ENCODE data around the gene NFE2L3.

Gene NFE2L3

DNA sequence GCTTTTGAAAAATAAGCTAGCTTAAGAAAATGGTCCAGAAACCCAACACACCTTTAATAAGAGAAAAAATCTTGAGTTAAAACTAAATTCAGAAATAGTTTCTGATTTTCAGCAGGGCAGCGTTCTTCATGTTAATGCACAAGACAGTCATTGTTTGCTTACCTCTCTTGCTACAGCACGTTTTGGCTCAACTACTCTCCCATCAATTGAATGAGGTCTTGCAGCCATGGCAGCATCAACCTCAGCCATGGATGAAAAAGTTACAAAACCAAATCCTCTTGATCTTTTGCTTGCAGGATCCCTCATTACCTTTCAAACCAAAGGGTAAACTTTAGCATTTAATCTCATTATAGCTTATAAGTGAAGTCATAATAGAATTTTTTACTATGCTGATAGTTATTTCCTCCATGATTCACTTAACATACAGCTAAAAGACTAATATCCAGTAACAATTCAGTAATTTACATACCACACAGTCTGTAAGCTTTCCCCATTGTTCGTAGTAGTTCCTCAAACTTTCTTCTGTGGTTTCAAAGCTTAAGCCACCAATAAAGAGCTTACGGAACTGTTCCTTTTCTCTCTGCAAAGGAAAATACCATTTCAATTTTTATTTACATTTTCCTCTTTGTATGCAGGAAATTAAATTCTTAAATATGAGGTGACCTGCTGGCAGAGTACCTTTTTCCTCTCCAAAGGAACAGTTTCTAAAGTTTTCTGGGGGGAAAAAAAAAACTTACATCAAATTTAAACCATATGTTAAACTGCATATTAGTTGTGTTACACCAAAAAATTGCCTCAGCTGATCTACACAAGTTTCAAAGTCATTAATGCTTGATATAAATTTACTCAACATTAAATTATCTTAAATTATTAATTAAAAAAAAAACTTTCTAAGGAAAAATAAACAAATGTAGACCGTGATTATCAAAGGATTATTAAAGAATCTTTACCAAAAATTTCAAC, 45.4 kb downstream of the NFE2L3 start:
- peak overlapping the region; percentile 62 for H3K4me3 ChIP-seq (ENCODE audit: low read length)
- peak; percentile 37 for DNase-seq (ENCODE audit: low read depth)
- TF ChIP-seq, protein P1, sequence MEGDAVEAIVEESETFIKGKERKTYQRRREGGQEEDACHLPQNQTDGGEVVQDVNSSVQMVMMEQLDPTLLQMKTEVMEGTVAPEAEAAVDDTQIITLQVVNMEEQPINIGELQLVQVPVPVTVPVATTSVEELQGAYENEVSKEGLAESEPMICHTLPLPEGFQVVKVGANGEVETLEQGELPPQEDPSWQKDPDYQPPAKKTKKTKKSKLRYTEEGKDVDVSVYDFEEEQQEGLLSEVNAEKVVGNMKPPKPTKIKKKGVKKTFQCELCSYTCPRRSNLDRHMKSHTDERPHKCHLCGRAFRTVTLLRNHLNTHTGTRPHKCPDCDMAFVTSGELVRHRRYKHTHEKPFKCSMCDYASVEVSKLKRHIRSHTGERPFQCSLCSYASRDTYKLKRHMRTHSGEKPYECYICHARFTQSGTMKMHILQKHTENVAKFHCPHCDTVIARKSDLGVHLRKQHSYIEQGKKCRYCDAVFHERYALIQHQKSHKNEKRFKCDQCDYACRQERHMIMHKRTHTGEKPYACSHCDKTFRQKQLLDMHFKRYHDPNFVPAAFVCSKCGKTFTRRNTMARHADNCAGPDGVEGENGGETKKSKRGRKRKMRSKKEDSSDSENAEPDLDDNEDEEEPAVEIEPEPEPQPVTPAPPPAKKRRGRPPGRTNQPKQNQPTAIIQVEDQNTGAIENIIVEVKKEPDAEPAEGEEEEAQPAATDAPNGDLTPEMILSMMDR (IDR thresholded peaks at IDR 0.05; ENCODE audit: insufficient read depth, low read depth, low read length, missing control alignments), result no peak

DNA sequence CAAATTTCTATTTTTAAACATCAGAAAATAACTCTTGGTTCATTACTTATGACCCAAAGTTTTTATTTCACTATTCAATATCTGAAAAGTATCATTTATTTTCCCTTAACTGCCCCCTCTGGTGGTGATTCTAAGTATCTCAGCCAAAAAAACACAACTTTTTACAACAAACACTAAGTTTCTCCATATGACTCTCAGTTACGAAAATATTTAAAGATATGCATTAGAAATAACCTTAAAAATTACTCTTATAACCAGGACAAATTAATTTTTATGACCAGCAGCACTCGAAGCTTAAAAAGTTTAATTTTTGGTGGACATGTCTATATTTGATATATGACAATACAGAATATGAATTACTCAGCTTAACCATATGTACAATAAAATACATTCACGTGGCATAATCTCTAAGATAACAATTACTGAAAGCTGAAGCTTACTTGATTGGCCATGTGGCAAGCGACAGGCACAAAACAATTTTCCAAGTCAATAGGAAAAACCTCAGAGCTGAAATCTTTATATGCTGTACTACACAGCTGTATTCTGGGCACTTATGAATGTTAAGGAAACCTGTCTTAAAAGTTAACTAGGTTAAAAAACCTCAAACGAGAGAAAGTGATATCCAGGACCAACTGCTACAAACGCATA, 46.3 kb downstream of the NFE2L3 start:
- DNase-seq (ENCODE audit: low read depth), result peak; percentile 40
- TF ChIP-seq, protein P1 (IDR thresholded peaks at IDR 0.05; ENCODE audit: insufficient read depth, low read depth, low read length, missing control alignments), result peak; percentile 55
- H3K4me3 ChIP-seq (ENCODE audit: low read length), result peak overlapping the region; percentile 62

DNA sequence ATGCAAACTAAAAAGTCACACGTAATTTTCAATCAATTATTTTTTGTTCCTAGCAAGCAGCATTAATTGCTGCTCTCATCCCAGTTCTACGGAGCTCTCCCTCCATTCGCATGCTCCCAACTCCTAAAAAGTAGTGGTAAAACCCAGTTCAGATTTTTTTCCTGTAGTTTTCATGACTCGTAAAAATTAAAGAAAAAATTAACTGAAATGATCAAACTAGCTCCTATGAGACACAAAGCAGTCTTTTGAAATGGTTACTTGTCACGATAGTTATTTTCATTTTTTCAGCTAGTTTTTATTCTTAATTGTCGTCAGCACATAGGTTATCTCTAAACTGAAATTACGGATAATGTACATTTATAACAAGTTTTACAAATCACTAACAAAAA, 46.8 kb downstream of the NFE2L3 start:
- TF ChIP-seq, protein P1 (IDR thresholded peaks at IDR 0.05; ENCODE audit: insufficient read depth, low read depth, low read length, missing control alignments), result no peak
- H3K4me3 ChIP-seq (ENCODE audit: low read length), result peak overlapping the region; percentile 62
- DNase-seq (ENCODE audit: low read depth), result no peak

DNA sequence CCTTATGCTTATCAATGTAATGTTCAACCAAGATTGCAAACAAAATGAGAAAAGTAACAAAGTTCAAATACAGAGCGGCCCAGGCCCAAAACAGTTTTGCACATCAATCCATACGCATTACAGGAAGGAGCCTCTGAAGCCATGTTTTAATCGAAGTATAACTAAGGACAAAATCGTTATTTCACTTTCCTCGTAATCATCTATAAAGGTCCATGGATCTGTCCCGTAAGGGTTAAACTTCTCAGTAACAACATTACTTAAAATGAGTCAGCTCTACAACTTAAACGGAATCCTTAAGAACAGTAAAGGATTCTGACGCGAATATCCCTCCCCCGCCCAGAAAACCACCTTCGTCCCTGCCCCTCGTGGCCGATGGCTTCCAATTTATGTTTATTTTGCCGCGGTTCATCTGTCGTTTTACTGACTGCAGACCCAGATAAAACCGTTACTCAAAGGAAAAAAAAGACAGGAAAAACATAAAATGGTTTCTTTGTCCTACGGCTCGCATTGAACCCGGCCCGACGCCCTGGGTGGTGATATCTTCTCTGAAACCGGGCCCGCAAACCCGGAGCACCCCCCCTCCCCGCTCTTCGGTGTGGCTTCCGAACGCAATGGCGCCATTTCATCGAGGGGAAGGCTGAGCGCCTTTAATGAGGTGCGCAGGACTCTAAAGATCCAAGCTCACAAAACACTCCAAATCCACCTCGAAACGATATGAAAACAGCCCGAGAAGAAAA, 47.5 kb downstream of the NFE2L3 start:
- peak overlapping the region; percentile 62 for H3K4me3 ChIP-seq (ENCODE audit: low read length)
- TF ChIP-seq, protein P1 (IDR thresholded peaks at IDR 0.05; ENCODE audit: insufficient read depth, low read depth, low read length, missing control alignments), result no peak
- peak; percentile 49 for DNase-seq (ENCODE audit: low read depth)

DNA sequence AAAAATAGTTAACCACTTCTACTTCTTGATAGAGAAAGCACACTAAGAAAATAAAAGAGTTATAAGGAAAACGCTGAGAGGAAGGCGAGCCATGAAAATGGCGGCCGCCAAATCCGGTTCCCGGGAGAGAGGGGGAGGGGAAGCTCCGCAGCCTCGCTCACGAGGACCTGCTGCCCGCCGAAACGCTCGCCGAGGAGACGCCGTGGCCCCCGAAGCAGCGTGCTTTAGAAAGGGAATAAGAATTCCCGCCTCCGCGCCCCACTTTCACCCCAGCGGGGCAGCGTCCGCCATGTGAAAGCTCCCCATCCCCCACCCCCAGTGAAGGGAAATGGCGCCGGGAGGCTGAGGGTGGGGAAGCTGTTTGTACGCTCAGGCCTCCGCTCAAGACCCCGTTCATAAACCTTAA, 48.0 kb downstream of the NFE2L3 start:
- TF ChIP-seq, protein P1 (IDR thresholded peaks at IDR 0.05; ENCODE audit: insufficient read depth, low read depth, low read length, missing control alignments), result no peak
- peak overlapping the region; percentile 62 for H3K4me3 ChIP-seq (ENCODE audit: low read length)
- peak; percentile 52 for DNase-seq (ENCODE audit: low read depth)

DNA sequence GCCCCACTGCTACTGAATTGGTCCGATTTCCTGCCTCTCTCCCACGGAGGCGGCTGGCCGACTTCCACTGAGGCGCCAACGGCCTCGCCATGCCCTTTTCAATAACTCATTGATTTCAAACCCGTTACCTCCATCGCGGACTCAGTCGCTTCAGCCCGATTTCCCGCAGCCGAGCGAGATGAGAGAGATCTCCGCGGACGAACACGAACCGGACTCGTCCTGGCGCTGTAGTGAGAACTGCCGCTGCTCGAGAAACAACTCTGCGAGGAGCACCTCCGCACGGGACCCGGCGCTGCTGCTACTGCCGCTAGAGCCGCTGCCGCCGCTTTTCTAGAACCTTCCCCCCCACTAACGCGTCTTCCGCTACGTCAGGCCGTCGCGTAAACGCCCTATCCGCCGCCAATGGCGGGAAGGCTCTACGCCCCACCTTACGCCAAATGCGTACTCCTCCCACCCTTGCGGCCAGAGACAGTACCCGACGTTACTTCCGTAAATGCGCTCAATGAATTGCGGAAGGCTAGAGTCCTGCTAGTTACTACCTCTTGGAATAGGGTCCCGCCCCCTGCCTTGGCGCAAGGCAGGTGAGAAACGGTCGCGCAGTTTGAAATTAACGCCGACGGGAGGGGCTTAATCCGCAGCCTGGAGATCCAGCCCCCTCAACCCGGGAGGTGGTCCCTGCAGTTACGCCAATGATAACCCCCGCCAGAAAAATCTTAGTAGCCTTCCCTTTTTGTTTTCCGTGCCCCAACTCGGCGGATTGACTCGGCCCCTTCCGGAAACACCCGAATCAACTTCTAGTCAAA, 48.6 kb downstream of the NFE2L3 start, which contains the start of gene HNRNPA2B1:
Gene HNRNPA2B1, minus strand, starts transcription at position 303 of the 803 bp plus-strand sequence. Its CDS starts 169 bp downstream, at position 134.
- H3K4me3 ChIP-seq (ENCODE audit: low read length), result peak within 1 kb of the TSS; percentile 62
- DNase-seq (ENCODE audit: low read depth), result peak; percentile 97
- TF ChIP-seq, protein P1 (IDR thresholded peaks at IDR 0.05; ENCODE audit: insufficient read depth, low read depth, low read length, missing control alignments), result no peak

Measured in epithelial cell of esophagus (primary cell).